Activated B cell treated with CpG ODN at 0.5 μM for 24 hours (primary cell): ENCODE data around the gene UGT1A5. TPM values are rescaled to one million over a fixed set of nuclear protein-coding genes. Genes with fewer than 3 reads are reported as not detected.

Experiments used
- ATAC-seq: fragments of 200-7000 bp; cut with Tn5 transposase; one replicate; pipeline ENCODE4 v1.10.0; 2021; ENCODE audit warnings: low read depth, mild to moderate bottlenecking, moderate library complexity
- CTCF ChIA-PET: fragments of 350-600 bp; sonication (Branson Sonifier 250); formaldehyde crosslinking; loops from one replicate; lab custom pipeline; 2021; ENCODE audit warnings: antibody characterized with exemption; lab: Charles Lee
- POLR2A ChIA-PET: fragments of 350-600 bp; sonication (Branson Sonifier 250); formaldehyde crosslinking; loops from one replicate; lab custom pipeline; 2021; ENCODE audit warnings: antibody characterized with exemption; lab: Charles Lee
- DNase-seq: peaks from one replicate; pipeline ENCODE4 v3.0.0; 2022
- H3K27ac Mint-ChIP-seq: one replicate; pipeline ENCODE4 v1.8.0; 2020; ENCODE audit warnings: mixed read lengths
- H3K27me3 Mint-ChIP-seq: one replicate; pipeline ENCODE4 v1.8.0; 2021; ENCODE audit warnings: mixed read lengths
- H3K36me3 Mint-ChIP-seq: one replicate; pipeline ENCODE4 v1.8.0; 2021; ENCODE audit warnings: low read depth, mixed read lengths
- H3K4me1 Mint-ChIP-seq: one replicate; pipeline ENCODE4 v1.8.0; 2021; ENCODE audit warnings: mixed read lengths
- H3K4me3 Mint-ChIP-seq: one replicate; pipeline ENCODE4 v1.8.0; 2020; ENCODE audit warnings: mild to moderate bottlenecking, mixed read lengths
- H3K9me3 Mint-ChIP-seq: one replicate; pipeline ENCODE4 v1.8.0; 2020; ENCODE audit warnings: mixed read lengths
- CTCF ChIP-seq: fragments of 200-600 bp; IDR thresholded peaks from one replicate; pipeline ENCODE4 v1.8.0; 2022; ENCODE audit warnings: antibody characterized with exemption, mild to moderate bottlenecking
- intact Hi-C: fragments of 100-400 bp; cut with micrococcal nuclease; formaldehyde crosslinking; loops from one replicate; pipeline ENCODE4 v1.15.1; 2024
- total RNA-seq: library from RNA; stranded (reverse); gene quantifications from 2 replicates; pipeline ENCODE4 v1.2.3, GENCODE V29; 2022

UGT1A5 gene
- total RNA-seq, 1 donor from 2014 or later, result not detected

- no peaks in the 10 kb centered on the region for H3K4me1 Mint-ChIP-seq
- no peak for DNase-seq
- ATAC-seq, result no peak
- no peak within 1 kb of the TSS for H3K4me3 Mint-ChIP-seq
- H3K27ac Mint-ChIP-seq, result no peak within 1 kb of the TSS
- H3K9me3 Mint-ChIP-seq, result no peaks in the 10 kb centered on the region
- no peaks in the 10 kb centered on the region for H3K36me3 Mint-ChIP-seq
- intact Hi-C loops, result no loop called here
- H3K27me3 Mint-ChIP-seq, result peaks cover 5% of the 10 kb centered on the region
- TF ChIP-seq CTCF, result no peak
- POLR2A ChIA-PET, result no interaction called here
- CTCF ChIA-PET, result no interaction called here
Observed at GRCh38 chr2:233692648-233693047, 20.1 kb upstream of the UGT1A5 start, which contains the start of gene UGT1A6. Gene UGT1A6, plus strand, starts transcription at chr2:233692890. Its CDS starts 115 bp downstream, at chr2:233693005.

DNA sequence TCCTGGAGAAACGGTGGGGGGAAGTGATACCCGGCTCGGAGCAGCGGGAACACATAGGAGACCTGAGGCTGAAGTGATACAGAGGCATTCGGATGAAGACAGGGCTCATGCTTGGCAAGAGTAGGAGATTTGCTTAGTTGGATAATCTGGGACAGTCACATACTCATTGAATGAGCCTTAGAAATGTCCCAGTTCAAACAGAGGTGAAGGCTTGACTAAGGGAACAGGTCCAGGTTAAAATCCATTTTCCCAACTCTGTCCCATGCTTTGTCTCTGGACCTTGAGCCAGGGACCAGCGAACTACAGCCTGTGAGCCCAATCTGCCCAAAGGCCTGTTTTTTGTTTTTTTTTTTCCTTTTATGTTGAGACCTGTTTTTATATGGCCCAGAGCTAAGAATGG, 18.7 kb upstream of the UGT1A5 start:
- Mint-ChIP-seq H3K4me3 (no peak overlapping the region), H3K27me3 (peaks cover 5% of the 10 kb centered on the region), H3K9me3 (no peaks in the 10 kb centered on the region), H3K4me1 (no peaks in the 10 kb centered on the region), H3K36me3 (no peaks in the 10 kb centered on the region), H3K27ac (no peak overlapping the region)
- ChIA-PET CTCF (no interaction called here), POLR2A (no interaction called here)
- ATAC-seq, result no peak
- TF ChIP-seq CTCF, result no peak
- intact Hi-C loops, result no loop called here
- DNase-seq, result no peak

DNA sequence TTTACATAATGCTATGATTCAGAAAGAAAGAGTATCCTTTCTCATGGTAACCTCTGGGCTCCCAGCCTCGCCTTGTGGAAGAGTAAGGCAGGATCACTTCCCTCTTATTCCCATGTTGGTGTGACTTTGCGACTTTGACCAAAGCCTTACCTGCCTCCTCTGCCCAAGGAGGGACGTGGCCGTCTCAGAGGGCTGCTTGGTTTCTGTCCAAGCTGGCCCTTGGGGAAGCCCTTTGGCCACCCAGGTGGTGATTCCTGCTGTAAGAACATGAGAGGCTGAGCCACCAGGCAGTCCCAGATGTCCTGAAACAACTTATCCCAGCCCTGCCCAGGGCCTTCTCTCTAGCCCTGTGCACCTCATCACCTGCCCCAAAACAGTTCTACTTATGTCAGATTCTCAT, 14.0 kb upstream of the UGT1A5 start:
- no peaks in the 10 kb centered on the region for H3K9me3 Mint-ChIP-seq
- no peak for TF ChIP-seq CTCF
- DNase-seq, result no peak
- intact Hi-C loops, result no loop called here
- POLR2A ChIA-PET, result no interaction called here
- H3K4me1 Mint-ChIP-seq, result no peaks in the 10 kb centered on the region
- no peaks in the 10 kb centered on the region for H3K36me3 Mint-ChIP-seq
- CTCF ChIA-PET, result interaction anchor here (0.7 kb wide), 1 partner anchor 13 kb away, joined by 3 read pairs; no protein-coding TSS in a partner anchor
- no peak overlapping the region for H3K4me3 Mint-ChIP-seq
- no peak overlapping the region for H3K27ac Mint-ChIP-seq
- peaks cover 5% of the 10 kb centered on the region for H3K27me3 Mint-ChIP-seq
- ATAC-seq, result no peak

DNA sequence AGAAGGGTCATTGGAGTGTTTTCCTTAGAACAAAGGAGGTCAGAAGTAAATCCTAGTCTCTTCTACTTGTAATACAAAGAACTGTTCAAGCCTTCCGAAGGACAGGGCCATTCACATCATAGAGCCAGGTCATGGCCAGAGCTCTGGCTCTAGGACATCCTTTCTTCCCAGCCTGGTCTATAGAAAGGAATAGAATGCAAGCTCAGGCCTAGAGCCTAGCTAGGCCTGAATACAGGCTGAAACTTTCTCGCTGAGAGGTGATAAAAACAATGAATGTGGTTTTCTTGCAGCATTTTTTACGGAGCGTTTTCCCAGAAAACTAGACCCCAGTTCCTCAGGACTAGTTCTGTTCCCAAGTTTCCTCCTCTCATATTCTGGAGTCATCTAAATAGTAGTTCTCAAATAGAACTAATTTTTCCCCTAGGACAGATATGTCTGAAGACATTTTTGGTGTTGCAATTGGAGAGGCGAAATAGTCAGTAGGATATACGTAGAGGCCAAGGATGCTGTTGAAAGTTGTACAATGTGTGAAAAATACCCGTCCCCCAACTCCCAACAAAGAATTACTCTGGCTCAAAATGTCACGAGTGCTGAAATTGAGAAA, 13.2 kb upstream of the UGT1A5 start:
- intact Hi-C loops, result loop anchor here (10.0 kb wide), 1 partner anchor 145 kb away; no protein-coding TSS in a partner anchor
- ChIA-PET CTCF (no interaction called here), POLR2A (no interaction called here)

More for the DNA sequence above, 13.2 kb upstream of the UGT1A5 start:
- Mint-ChIP-seq H3K27me3 (peaks cover 5% of the 10 kb centered on the region), H3K4me1 (no peaks in the 10 kb centered on the region), H3K9me3 (peaks cover 3% of the 10 kb centered on the region), H3K27ac (no peak overlapping the region), H3K36me3 (no peaks in the 10 kb centered on the region), H3K4me3 (no peak overlapping the region)
- ATAC-seq, result no peak
- DNase-seq, result no peak
- TF ChIP-seq CTCF, result no peak
